Endometrial microvascular endothelial cells (primary cell): ENCODE results near the gene TPH2. TPM values are rescaled to one million over a fixed set of nuclear protein-coding genes. Genes with fewer than 3 reads are reported as not detected.

Experiments
- in situ Hi-C: cut with HindIII; loops from 2 replicates; pipeline ENCODE4 v1.10.0; 2017; ENCODE audit warnings: low sequenced_read_pairs, low pct_unique_long_range_greater_than_20kb; ENCODE audit errors: inconsistent ontology term
- total RNA-seq: library from RNA; depleted of rRNA; stranded (reverse); fragments of >200 nt; gene quantifications from one replicate; pipeline ENCODE4 v1.2.3, GENCODE V29; 2015; ENCODE audit errors: inconsistent ontology term

TPH2 gene
- total RNA-seq: not detected

GRCh38 chr12:71938728-71939385 lies at the start of gene TPH2:
Gene TPH2 (plus strand): TSS chr12:71938845. CDS start chr12:71938987, 142 bp downstream.
- in situ Hi-C loops: no loop called here

GRCh38 chr12:71890475-71890874 lies 48.2 kb upstream of the TPH2 start:
- in situ Hi-C loops: no loop called here

- in situ Hi-C loops: no loop called here
These were observed 46.6 kb upstream of the TPH2 start for GRCh38 chr12:71892059-71892458.

GRCh38 chr12:71896205-71896882 lies 42.3 kb upstream of the TPH2 start:
- in situ Hi-C loops: no loop called here

GRCh38 chr12:71900091-71900490 lies 38.6 kb upstream of the TPH2 start:
- in situ Hi-C loops: no loop called here

GRCh38 chr12:71904629-71905028 lies 34.0 kb upstream of the TPH2 start:
- in situ Hi-C loops: no loop called here

- in situ Hi-C loops: no loop called here
These were observed 3.1 kb upstream of the TPH2 start for GRCh38 chr12:71935594-71935993.

GRCh38 chr12:71940068-71940467 lies 1.4 kb downstream of the TPH2 start:
- in situ Hi-C loops: no loop called here

GRCh38 chr12:71941174-71941573 lies 2.5 kb downstream of the TPH2 start:
- in situ Hi-C loops: no loop called here

GRCh38 chr12:71942259-71942658 lies 3.6 kb downstream of the TPH2 start:
- in situ Hi-C loops: no loop called here

GRCh38 chr12:71942703-71943102 lies 4.1 kb downstream of the TPH2 start:
- in situ Hi-C loops: no loop called here

GRCh38 chr12:71945121-71945520 lies 6.5 kb downstream of the TPH2 start:
- in situ Hi-C loops: no loop called here

- in situ Hi-C loops: no loop called here
These were observed 7.2 kb downstream of the TPH2 start for GRCh38 chr12:71945883-71946282.

- in situ Hi-C loops: no loop called here
These were observed 9.0 kb downstream of the TPH2 start for GRCh38 chr12:71947645-71948105.

- in situ Hi-C loops: no loop called here
These were observed 9.7 kb downstream of the TPH2 start for GRCh38 chr12:71948390-71948789.

GRCh38 chr12:71949646-71950045 lies 11.0 kb downstream of the TPH2 start:
- in situ Hi-C loops: no loop called here

- in situ Hi-C loops: no loop called here
These were observed 11.8 kb downstream of the TPH2 start for GRCh38 chr12:71950404-71950803.

- in situ Hi-C loops: no loop called here
These were observed 12.2 kb downstream of the TPH2 start for GRCh38 chr12:71950819-71951218.

GRCh38 chr12:71954083-71954778 lies 15.6 kb downstream of the TPH2 start:
- in situ Hi-C loops: no loop called here

GRCh38 chr12:71954861-71955260 lies 16.2 kb downstream of the TPH2 start:
- in situ Hi-C loops: no loop called here
